ENCODE data around the gene GRAMD4.
A peak's percentile ranks its signal among the peaks of the same experiment; 100 is the strongest.
"Not testable (repeated sequence)": the region's sequence is repeated elsewhere in the genome, so short reads cannot be mapped to it uniquely, and the experiment has no call there.

GRAMD4 gene

DNA sequence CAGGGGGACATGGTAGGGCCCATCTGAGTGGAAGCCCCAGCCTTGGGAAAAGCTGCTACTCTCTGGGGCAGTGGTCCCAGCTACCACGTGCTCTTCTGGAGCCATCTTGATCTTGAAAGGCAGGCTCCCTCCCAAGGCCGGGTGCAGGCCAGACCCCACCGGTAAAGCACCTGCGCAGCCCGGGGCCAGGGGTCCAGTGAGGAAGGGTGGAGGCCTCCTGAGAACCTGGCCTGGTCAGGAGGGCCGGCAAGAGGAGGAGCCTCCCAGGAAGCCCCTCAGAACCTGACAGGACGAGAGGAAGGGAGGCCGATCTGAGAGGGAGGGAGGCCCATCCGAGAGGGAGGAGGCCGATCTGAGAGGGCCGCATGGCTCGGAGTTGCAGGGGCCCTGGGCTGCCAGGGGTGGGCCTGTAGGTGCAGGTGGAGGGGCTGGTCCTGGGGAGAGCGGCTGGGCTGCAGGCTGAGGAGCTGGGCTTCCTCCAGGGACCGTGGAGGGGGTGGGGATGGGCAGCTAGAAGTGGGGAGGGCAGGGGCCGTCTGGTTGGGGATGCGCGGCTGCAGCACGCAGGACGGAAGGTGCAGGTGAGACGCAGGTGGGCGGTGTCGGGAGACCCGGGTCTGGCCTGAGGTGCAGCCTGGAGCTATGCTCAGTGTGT, 529 bp downstream of the GRAMD4 start:
- DNase-seq = no peak

DNA sequence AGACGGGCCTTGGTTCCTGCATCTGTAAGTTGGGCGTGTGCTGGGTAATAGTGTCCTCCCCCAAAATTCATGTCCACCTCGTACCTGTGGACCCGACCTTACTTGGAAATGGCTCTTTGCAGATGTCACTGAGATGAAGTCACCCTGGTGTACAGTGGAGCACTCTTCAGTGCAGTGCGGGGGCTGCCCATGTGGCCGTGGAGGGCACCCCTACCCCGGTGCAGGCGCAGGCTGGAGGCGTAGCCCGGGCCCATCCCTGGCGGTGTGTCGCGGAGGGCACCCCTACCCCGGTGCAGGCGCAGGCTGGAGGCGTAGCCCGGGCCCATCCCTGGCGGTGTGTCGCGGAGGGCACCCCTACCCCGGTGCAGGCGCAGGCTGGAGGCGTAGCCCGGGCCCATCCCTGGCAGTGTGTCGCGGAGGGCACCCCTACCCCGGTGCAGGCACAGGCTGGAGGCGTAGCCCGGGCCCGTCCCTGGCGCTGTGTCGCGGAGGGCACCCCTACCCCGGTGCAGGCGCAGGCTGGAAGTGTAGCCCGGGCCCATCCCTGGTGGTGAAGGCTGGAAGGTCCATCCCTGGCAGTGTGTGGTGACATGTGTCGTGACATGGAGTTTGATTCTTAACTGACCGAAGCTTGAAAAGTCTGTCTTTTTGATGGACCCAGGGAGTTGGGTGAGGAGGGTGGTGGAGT, 1.2 kb downstream of the GRAMD4 start:
- not testable (repeated sequence) for DNase-seq

DNA sequence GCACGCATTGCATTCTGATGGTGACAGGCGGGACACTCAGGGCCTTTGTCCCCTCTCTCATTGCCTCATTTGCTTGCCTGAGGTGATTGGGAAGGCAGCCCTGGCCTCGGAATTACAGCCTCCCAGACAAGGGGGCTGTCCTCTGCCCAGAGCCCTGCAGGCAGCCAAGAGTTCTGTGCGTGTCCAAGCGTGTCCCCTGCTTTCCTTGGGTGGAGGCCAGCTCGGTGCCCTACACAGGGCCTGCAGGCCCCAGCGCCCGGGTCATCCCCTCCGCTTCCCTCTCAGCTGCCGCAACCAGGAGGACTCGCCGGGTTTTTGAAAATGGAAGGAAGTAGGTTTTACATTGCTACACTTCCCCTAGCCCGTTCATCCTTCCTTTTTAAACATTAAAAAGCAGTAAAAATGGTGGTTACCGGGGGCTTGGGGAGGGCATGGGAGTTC, 1.9 kb downstream of the GRAMD4 start:
- peak; percentile 76 to 89 (median 87) for DNase-seq

DNA sequence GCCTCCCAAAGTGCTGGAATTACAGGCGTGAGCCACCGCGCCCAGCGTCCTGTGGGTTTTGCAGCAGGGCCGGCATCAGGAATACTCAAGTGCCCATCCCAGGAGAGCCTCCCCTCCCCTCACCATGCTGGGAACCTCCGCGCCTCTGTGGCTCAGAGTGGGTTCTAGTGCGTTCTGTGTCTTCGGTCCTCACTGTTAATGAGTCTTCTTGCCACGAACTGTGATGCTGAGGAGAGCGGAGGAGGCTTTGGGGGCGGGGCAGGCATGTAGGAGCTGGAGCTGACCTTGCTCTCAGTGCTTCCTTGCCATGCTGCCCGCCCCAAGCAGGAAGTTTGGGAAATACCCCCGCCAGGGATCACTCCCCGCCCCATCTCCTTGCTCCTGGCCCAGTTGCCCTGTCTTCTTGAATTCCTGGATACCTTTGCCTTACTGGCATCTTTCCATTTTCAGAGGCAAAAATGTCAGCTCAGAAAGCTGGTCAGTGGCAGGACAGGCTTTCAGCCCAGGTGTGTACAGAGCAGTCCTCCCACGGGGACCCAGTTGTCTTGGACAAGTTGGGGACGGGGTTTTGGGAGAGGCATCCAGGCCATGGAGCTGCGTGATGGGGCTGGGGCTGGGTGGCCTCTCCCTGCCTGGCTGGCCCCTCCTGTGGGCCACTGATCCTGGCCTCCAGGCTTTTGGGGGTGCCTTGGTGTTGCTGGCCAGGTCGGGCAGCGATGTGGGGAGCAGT, 5.1 kb downstream of the GRAMD4 start:
- no peak for DNase-seq

DNA sequence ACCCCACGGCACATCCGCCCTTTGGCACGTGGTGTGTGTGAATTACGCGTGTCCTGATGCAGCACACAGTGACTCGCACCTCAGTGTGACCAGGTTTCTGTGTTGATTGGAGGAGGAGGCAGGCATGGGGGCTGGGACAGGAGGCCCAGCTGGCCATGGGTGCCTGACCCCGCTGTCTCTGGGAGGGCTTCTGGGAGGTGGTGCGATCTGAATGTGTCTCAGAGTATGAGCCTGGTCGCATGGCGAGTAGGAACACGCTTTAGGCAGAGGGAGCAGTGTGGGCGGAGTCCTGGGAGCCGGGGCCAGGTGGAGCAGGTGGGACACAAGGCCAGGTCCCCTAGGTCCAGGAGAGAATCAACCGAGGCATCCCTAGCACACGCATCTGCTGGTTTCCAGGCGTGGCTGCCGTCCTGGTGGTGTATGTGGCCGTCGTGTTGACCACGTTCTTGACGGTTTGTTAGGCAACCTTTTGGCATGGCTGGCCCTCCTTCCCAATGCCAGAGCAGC, 5.7 kb downstream of the GRAMD4 start:
- no peak for DNase-seq

DNA sequence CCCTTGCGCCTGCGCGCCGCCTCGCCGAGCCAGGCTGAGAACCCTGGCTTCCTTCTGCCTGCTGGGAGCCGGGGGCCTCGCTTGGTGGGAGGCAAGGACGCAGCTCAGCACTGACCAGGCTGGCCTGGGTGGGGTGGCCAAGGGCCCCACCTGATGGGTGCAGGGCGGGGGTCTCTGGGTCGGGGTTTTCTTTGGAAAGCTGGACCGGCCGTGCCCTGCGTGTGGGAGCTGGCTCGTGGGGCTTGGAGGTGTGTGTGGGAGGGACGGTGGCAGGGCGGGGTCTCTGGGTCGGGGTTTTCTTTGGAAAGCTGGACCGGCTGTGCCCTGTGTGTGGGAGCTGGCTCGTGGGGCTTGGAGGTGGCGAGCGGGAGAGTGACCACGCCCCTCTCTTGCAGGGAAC, 6.2 kb downstream of the GRAMD4 start:
- DNase-seq = no peak

GRCh38 chr22:46626911-46627805, 7.0 kb downstream of the GRAMD4 start:
- DNase-seq = no peak

DNA sequence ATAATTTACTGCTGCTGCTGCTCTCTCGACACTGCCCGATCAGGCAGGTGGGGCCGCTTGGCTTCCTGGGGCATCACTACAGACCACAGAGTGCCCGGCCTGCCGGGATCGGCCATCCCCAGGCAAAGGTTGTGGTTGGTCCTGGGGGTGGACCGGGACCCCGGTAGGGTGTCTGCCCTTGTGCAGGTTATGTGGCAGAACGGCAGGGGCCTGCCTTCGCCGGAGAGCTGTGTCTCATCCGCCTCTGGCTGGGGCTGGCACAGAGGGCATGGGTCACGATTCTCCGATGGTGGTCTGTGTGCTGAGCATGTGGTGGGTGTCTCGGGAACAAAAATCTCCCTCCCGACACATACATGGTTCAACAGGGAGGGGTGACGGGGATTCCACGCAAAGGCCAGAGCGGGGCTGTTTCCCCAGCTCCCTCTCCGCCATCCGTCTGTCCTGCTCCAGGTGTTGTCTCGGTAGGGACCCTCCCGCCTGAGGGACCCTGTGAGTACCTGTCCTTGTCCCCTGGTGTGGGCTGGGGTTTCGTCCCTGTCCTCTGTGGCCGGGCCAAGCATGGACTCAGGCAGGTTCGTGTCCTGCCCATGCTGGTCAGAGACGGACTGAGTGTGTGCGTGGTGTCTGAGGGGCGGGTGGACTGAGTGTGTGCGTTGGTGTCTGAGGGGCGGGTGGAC, 7.8 kb downstream of the GRAMD4 start:
- no peak for DNase-seq

GRCh38 chr22:46628756-46629155, 8.6 kb downstream of the GRAMD4 start:
- no peak for DNase-seq

DNA sequence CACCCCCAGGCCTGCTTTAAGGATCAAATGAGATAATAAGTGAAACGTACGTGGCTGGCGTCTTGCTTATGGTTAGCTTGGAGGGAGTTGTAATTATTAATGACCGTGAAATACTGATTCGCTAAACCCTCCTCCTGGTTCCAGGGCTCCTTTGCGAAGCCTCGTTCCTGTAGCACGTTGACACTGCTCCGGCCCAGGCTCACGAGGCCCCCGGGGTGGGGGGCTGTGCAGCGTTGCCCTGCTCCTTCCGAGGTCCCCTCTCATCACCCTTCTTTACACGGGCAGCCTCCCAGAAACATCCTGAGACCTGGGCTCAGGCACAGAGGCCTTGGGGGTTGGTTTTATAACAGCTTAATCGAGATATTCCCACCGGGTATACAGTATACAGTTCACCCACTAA, 9.1 kb downstream of the GRAMD4 start:
- DNase-seq = no peak

- no peak for DNase-seq
Measured at GRCh38 chr22:46631113-46631512, 10.9 kb downstream of the GRAMD4 start.

DNA sequence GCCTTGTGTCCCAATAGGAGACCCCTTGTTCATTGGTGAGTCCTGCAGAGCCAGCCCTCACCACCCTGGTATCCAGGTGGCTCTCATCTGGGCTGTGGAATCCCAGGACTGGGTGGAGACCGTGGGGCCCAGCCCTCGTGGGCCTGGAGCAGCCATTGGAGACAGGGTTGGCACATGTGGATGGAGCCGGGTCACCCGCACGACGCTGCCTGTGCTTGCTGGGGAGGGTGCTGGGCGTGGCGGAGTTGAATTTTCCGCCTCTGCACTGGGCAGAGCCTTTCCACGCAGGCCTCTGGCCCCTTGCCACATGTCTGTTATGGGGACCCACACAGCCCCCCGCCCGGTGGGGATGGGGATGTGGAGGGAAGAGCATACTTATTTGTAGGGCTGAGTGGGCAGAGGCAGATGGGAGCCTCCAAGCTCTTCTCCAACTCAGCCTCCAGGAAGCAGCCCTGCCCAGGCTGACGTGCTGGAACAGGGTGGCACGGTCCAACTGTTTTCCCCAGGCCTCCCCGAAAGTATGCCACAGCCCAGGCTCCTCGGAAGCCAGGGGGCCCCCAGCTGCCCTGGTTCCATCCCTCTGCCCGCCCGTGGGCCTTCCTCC, 12.6 kb downstream of the GRAMD4 start:
- DNase-seq = no peak

- DNase-seq = no peak
Measured at GRCh38 chr22:46633334-46633890, 13.2 kb downstream of the GRAMD4 start.

- no peak for DNase-seq
Measured at GRCh38 chr22:46634011-46634699, 14.0 kb downstream of the GRAMD4 start.

GRCh38 chr22:46634973-46635685, 14.9 kb downstream of the GRAMD4 start:
- not testable (repeated sequence) for DNase-seq

- no peak for DNase-seq
Measured at GRCh38 chr22:46635756-46636155, 15.6 kb downstream of the GRAMD4 start.

GRCh38 chr22:46636221-46637002, 16.2 kb downstream of the GRAMD4 start:
- no peak for DNase-seq

DNA sequence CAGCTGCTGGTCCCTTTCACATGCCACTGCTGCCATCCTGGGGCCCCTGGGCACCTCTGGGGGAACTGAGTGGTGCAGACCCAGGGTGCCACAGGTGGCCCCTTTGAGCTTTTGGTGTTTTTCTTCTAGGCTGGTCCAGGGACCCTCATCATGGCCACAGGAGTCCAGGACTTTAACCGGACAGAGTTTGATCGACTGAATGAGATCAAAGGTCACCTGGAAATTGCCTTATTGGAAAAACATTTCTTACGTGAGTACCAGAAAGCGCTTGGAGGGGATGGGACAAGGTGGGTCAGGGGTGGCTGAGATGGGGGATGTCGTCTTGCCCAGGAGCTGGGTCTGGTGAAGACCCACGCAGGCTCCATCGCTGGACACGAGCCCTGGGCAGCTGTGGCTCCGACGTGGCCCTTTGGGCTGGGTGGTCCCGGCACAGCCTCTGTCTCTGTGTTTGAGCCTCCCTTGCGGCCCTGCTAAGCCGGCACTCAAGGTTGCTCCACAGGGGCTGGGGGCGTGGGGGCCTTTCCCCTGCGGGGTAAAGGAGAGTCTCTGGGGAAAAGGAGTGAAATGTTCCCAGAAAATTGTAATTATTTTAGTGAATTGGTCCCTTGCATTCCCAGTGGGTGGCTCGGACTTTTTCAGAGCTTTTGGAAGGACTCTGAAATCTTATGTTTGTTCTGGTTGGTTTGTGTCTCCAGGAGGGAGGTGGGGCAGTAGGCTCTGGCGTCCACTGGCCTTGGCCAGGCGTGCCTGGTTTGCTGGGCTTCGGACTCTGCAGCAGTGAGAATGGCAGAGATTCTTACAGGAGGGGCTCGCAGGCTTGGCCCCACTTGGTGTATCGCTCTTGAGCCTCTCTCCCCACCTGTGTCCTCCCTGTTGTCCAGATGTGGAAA, 17.8 kb downstream of the GRAMD4 start:
- DNase-seq = no peak
